ENCODE results near the gene HS3ST1. TPM values are rescaled to one million over a fixed set of nuclear protein-coding genes. Genes with fewer than 3 reads are reported as not detected.
"Not testable (repeated sequence)": the region's sequence is repeated elsewhere in the genome, so short reads cannot be mapped to it uniquely, and the experiment has no call there.

Gene HS3ST1
- total RNA-seq, 2 experiments from 2014 or later: not detected

GRCh38 chr4:11397819-11398610 lies 30.7 kb downstream of the HS3ST1 start:
- POLR2A ChIA-PET: no interaction called here

GRCh38 chr4:11397146-11397545 lies 31.5 kb downstream of the HS3ST1 start:
- Mint-ChIP-seq H3K27me3 (no peaks in the 10 kb centered on the region), H3K36me3 (ENCODE audit: low read depth) (no peaks in the 10 kb centered on the region), H3K4me3 (no peak overlapping the region), H3K4me1 (no peaks in the 10 kb centered on the region), H3K27ac (no peak overlapping the region), H3K9me3 (ENCODE audit: low read depth) (no peaks in the 10 kb centered on the region)
- ChIA-PET CTCF (no interaction called here), POLR2A (no interaction called here)
- intact Hi-C loops (cut with DNase I, micrococcal nuclease): no loop called here
- ATAC-seq (no peak), DNase-seq (no peak)

More at GRCh38 chr4:11397819-11398610, 30.7 kb downstream of the HS3ST1 start:
- CTCF ChIA-PET: no interaction called here
- Mint-ChIP-seq H3K27ac (no peak overlapping the region), H3K4me3 (no peak overlapping the region), H3K27me3 (no peaks in the 10 kb centered on the region), H3K4me1 (no peaks in the 10 kb centered on the region), H3K36me3 (ENCODE audit: low read depth) (no peaks in the 10 kb centered on the region), H3K9me3 (ENCODE audit: low read depth) (no peaks in the 10 kb centered on the region)
- intact Hi-C loops (cut with DNase I, micrococcal nuclease): no loop called here
- ATAC-seq: no peak
- DNase-seq: no peak

GRCh38 chr4:11393551-11393950 lies 35.1 kb downstream of the HS3ST1 start:
- Mint-ChIP-seq H3K27ac (no peak overlapping the region), H3K4me3 (no peak overlapping the region), H3K4me1 (no peaks in the 10 kb centered on the region), H3K9me3 (ENCODE audit: low read depth) (no peaks in the 10 kb centered on the region), H3K36me3 (ENCODE audit: low read depth) (no peaks in the 10 kb centered on the region), H3K27me3 (no peaks in the 10 kb centered on the region)
- intact Hi-C loops (cut with DNase I, micrococcal nuclease): no loop called here
- no peak for ATAC-seq
- ChIA-PET POLR2A (no interaction called here), CTCF (interaction anchor here (1.7 kb wide), 1 partner anchor 10 kb away, joined by 4 read pairs; no protein-coding TSS in a partner anchor)
- DNase-seq: no peak

GRCh38 chr4:11384072-11384471 lies 44.6 kb downstream of the HS3ST1 start:
- H3K4me3 Mint-ChIP-seq; DNase-seq; ATAC-seq; H3K36me3 Mint-ChIP-seq (ENCODE audit: low read depth); H3K4me1 Mint-ChIP-seq; POLR2A ChIA-PET; H3K27ac Mint-ChIP-seq; H3K9me3 Mint-ChIP-seq (ENCODE audit: low read depth); intact Hi-C loops (cut with DNase I, micrococcal nuclease); H3K27me3 Mint-ChIP-seq; CTCF ChIA-PET: not testable (repeated sequence)

- intact Hi-C loops (cut with DNase I, micrococcal nuclease): no loop called here
- ATAC-seq: no peak
- no peak overlapping the region for H3K27ac Mint-ChIP-seq
- H3K4me1 Mint-ChIP-seq: no peaks in the 10 kb centered on the region
- H3K27me3 Mint-ChIP-seq: no peaks in the 10 kb centered on the region
- ChIA-PET POLR2A (no interaction called here), CTCF (interaction anchor here (0.5 kb wide), 1 partner anchor 1259 kb away, joined by 3 read pairs; no protein-coding TSS in a partner anchor)
- H3K36me3 Mint-ChIP-seq (ENCODE audit: low read depth): no peaks in the 10 kb centered on the region
- H3K9me3 Mint-ChIP-seq (ENCODE audit: low read depth): no peaks in the 10 kb centered on the region
- DNase-seq: no peak
- H3K4me3 Mint-ChIP-seq: no peak overlapping the region
Observed at GRCh38 chr4:11376571-11376970, 52.1 kb downstream of the HS3ST1 start.

GRCh38 chr4:11376146-11376545 lies 52.5 kb downstream of the HS3ST1 start:
- ChIA-PET CTCF (interaction anchor here (0.5 kb wide), 1 partner anchor 1260 kb away, joined by 3 read pairs; no protein-coding TSS in a partner anchor), POLR2A (no interaction called here)
- ATAC-seq (no peak), DNase-seq (no peak)
- Mint-ChIP-seq H3K27ac (no peak overlapping the region), H3K4me3 (no peak overlapping the region), H3K9me3 (ENCODE audit: low read depth) (no peaks in the 10 kb centered on the region), H3K27me3 (no peaks in the 10 kb centered on the region), H3K4me1 (no peaks in the 10 kb centered on the region), H3K36me3 (ENCODE audit: low read depth) (no peaks in the 10 kb centered on the region)
- intact Hi-C loops (cut with DNase I, micrococcal nuclease): no loop called here

GRCh38 chr4:11368701-11369115 lies 60.0 kb downstream of the HS3ST1 start:
- no peak for DNase-seq
- Mint-ChIP-seq H3K9me3 (ENCODE audit: low read depth) (no peaks in the 10 kb centered on the region), H3K27ac (no peak overlapping the region), H3K36me3 (ENCODE audit: low read depth) (no peaks in the 10 kb centered on the region), H3K27me3 (peaks cover 17% of the 10 kb centered on the region), H3K4me3 (no peak overlapping the region), H3K4me1 (no peaks in the 10 kb centered on the region)
- ATAC-seq: no peak
- CTCF ChIA-PET: no interaction called here
- POLR2A ChIA-PET: no interaction called here
- intact Hi-C loops (cut with DNase I, micrococcal nuclease): no loop called here

GRCh38 chr4:11367371-11367770 lies 61.3 kb downstream of the HS3ST1 start:
- CTCF ChIA-PET: no interaction called here
- H3K4me1 Mint-ChIP-seq: no peaks in the 10 kb centered on the region
- POLR2A ChIA-PET: no interaction called here
- DNase-seq (no peak), ATAC-seq (no peak)
- intact Hi-C loops (cut with DNase I, micrococcal nuclease): no loop called here
- H3K27ac Mint-ChIP-seq: no peak overlapping the region
- H3K36me3 Mint-ChIP-seq (ENCODE audit: low read depth): no peaks in the 10 kb centered on the region
- H3K4me3 Mint-ChIP-seq: no peak overlapping the region
- H3K9me3 Mint-ChIP-seq (ENCODE audit: low read depth): no peaks in the 10 kb centered on the region
- peaks cover 17% of the 10 kb centered on the region for H3K27me3 Mint-ChIP-seq

GRCh38 chr4:11366859-11367258 lies 61.8 kb downstream of the HS3ST1 start:
- H3K27me3 Mint-ChIP-seq: peaks cover 17% of the 10 kb centered on the region
- H3K4me3 Mint-ChIP-seq: no peak overlapping the region
- intact Hi-C loops (cut with DNase I, micrococcal nuclease): no loop called here
- no peaks in the 10 kb centered on the region for H3K36me3 Mint-ChIP-seq (ENCODE audit: low read depth)
- ChIA-PET CTCF (no interaction called here), POLR2A (no interaction called here)
- H3K4me1 Mint-ChIP-seq: no peaks in the 10 kb centered on the region
- ATAC-seq (no peak), DNase-seq (no peak)
- H3K27ac Mint-ChIP-seq: no peak overlapping the region
- no peaks in the 10 kb centered on the region for H3K9me3 Mint-ChIP-seq (ENCODE audit: low read depth)

GRCh38 chr4:11365039-11365438 lies 63.7 kb downstream of the HS3ST1 start:
- POLR2A ChIA-PET: no interaction called here
- CTCF ChIA-PET: interaction anchor here (1.2 kb wide), 1 partner anchor 17 kb away, joined by 3 read pairs; no protein-coding TSS in a partner anchor
- no peak overlapping the region for H3K27ac Mint-ChIP-seq
- H3K36me3 Mint-ChIP-seq (ENCODE audit: low read depth): no peaks in the 10 kb centered on the region
- H3K9me3 Mint-ChIP-seq (ENCODE audit: low read depth): no peaks in the 10 kb centered on the region
- ATAC-seq: no peak
- DNase-seq: no peak
- intact Hi-C loops (cut with DNase I, micrococcal nuclease): no loop called here
- H3K27me3 Mint-ChIP-seq: peaks cover 19% of the 10 kb centered on the region
- no peak overlapping the region for H3K4me3 Mint-ChIP-seq
- H3K4me1 Mint-ChIP-seq: no peaks in the 10 kb centered on the region

- H3K36me3 Mint-ChIP-seq (ENCODE audit: low read depth): no peaks in the 10 kb centered on the region
- DNase-seq: no peak
- intact Hi-C loops (cut with DNase I, micrococcal nuclease): no loop called here
- ATAC-seq: no peak
- POLR2A ChIA-PET: no interaction called here
- no peak overlapping the region for H3K4me3 Mint-ChIP-seq
- H3K27me3 Mint-ChIP-seq: peaks cover 2% of the 10 kb centered on the region
- H3K4me1 Mint-ChIP-seq: no peaks in the 10 kb centered on the region
- CTCF ChIA-PET: no interaction called here
- H3K9me3 Mint-ChIP-seq (ENCODE audit: low read depth): no peaks in the 10 kb centered on the region
- H3K27ac Mint-ChIP-seq: no peak overlapping the region
Observed at GRCh38 chr4:11359591-11359990, 69.1 kb downstream of the HS3ST1 start.

- ATAC-seq: no peak
Observed at GRCh38 chr4:11355226-11355625, 73.5 kb downstream of the HS3ST1 start.

More at GRCh38 chr4:11355226-11355625, 73.5 kb downstream of the HS3ST1 start:
- H3K36me3 Mint-ChIP-seq (ENCODE audit: low read depth): no peaks in the 10 kb centered on the region
- DNase-seq: no peak
- CTCF ChIA-PET: no interaction called here
- no peak overlapping the region for H3K4me3 Mint-ChIP-seq
- no peaks in the 10 kb centered on the region for H3K9me3 Mint-ChIP-seq (ENCODE audit: low read depth)
- POLR2A ChIA-PET: no interaction called here
- H3K4me1 Mint-ChIP-seq: no peaks in the 10 kb centered on the region
- no peak overlapping the region for H3K27ac Mint-ChIP-seq
- H3K27me3 Mint-ChIP-seq: no peaks in the 10 kb centered on the region
- intact Hi-C loops (cut with DNase I, micrococcal nuclease): no loop called here

Data from activated CD4-positive, alpha-beta T cell treated with anti-CD3 and anti-CD28 coated beads for 36 hours (primary cell).